K562 (cell line): ENCODE results near the gene CHD8. TPM values are rescaled to one million over a fixed set of nuclear protein-coding genes. Genes with fewer than 3 reads are reported as not detected.

Experiments
- ATAC-seq: fragments of 200-7000 bp; cut with Tn5 transposase; 3 replicates; pipeline ENCODE4 v1.9.1; 2020; ENCODE audit warnings: moderate library complexity
- BruUV-seq: library from RNA; stranded (reverse); fragments of 400-500 nt; replicated peaks from 2 replicates; lab custom pipeline; 2021; lab: Mats Ljungman, UMichigan
- CTCF ChIA-PET: fragments of 300-600 bp; formaldehyde crosslinking; extraction: SDS; loops from one replicate; lab custom pipeline; 2021; ENCODE audit warnings: low intra/inter-chr PET ratio; lab: Yijun Ruan, JAX
- POLR2A ChIA-PET: fragments of 300-600, 350-650 bp; sonication (Branson Sonifier 250); formaldehyde crosslinking; extraction: SDS; loops from one replicate; lab custom pipeline; 2021; ENCODE audit warnings: antibody characterized with exemption, inconsistent platforms; lab: Yijun Ruan, JAX
- DNase-seq, 4 experiments: peaks; one replicate each; pipeline versions ENCODE4 v3.0.0 to v3.0.0-alpha.2; 2011 to 2018; ENCODE audit warnings: low spot score in 3 of 4, mixed read lengths in 3 of 4; ENCODE audit errors: extremely low read depth in 1 of 4
- FAIRE-seq: peaks from 2 replicates; lab custom pipeline; 2011; peaks lifted over from hg19 to GRCh38; lab: Jason Lieb, UNC
- H2AFZ ChIP-seq: 2 replicates; pipeline ENCODE4 v1.6.0; 2011; ENCODE audit warnings: low read depth, low read length, control low read depth, inconsistent platforms
- H3K27ac ChIP-seq: fragments of 200-600 bp; 3 replicates; pipeline ENCODE4 v1.8.0; 2011; ENCODE audit warnings: low read depth, mild to moderate bottlenecking, control low read depth, inconsistent platforms, low read length, moderate library complexity, mixed read lengths; ENCODE audit errors: extremely low read depth
- H3K27me3 ChIP-seq, 2 experiments: fragments of 300-600 bp in 1 of 2; 2 replicates in 1 of 2; 3 replicates in 1 of 2; pipeline versions ENCODE4 v1.6.0 to v1.8.0; 2011; ENCODE audit warnings: inconsistent platforms in 2 of 2, low read length in 2 of 2, mild to moderate bottlenecking in 1 of 2, mixed read lengths in 1 of 2, moderate library complexity in 1 of 2; ENCODE audit not compliant: control insufficient read depth in 2 of 2, insufficient read depth in 2 of 2
- H3K36me3 ChIP-seq: fragments of 300-600 bp; 3 replicates; pipeline ENCODE4 v1.8.0; 2011; ENCODE audit warnings: mild to moderate bottlenecking, low read length, inconsistent platforms; ENCODE audit not compliant: control insufficient read depth, insufficient read depth
- H3K4me1 ChIP-seq, 2 experiments: fragments of 200-600 bp in 1 of 2; replicated peaks in 1 of 2; 2 replicates in 1 of 2; 3 replicates in 1 of 2; pipeline versions ENCODE4 v1.5.1 to v1.8.0; 2011; ENCODE audit warnings: inconsistent platforms in 2 of 2, low read length in 2 of 2, mild to moderate bottlenecking in 1 of 2, mixed read lengths in 1 of 2, moderate library complexity in 1 of 2; ENCODE audit not compliant: control insufficient read depth in 2 of 2, insufficient read depth in 2 of 2
- H3K4me2 ChIP-seq: 2 replicates; pipeline ENCODE4 v1.6.1; 2011; ENCODE audit warnings: low read length, control low read depth, inconsistent platforms, mixed read lengths; ENCODE audit not compliant: insufficient read depth
- H3K4me3 ChIP-seq: fragments of 200-600 bp; sonication (generic), shearing (Covaris generic); 2 replicates; pipeline ENCODE4 v1.5.1; 2016; ENCODE audit warnings: control low read depth, inconsistent platforms
- H3K79me2 ChIP-seq: fragments of 200-600 bp; 3 replicates; pipeline ENCODE4 v1.8.0; 2011; ENCODE audit warnings: low read length, inconsistent platforms; ENCODE audit not compliant: control insufficient read depth, insufficient read depth
- H3K9ac ChIP-seq, 2 experiments: 2 replicates each; pipeline versions ENCODE4 v1.6.0 to v1.6.1; 2011; ENCODE audit warnings: low read depth in 2 of 2, low read length in 2 of 2, control low read depth in 1 of 2, inconsistent platforms in 1 of 2, mild to moderate bottlenecking in 1 of 2, mixed read lengths in 1 of 2; ENCODE audit not compliant: insufficient read depth in 1 of 2
- H3K9me1 ChIP-seq: one replicate; pipeline ENCODE4 v1.6.0; 2011; ENCODE audit warnings: inconsistent platforms, mild to moderate bottlenecking, low read length, moderate library complexity; ENCODE audit not compliant: control insufficient read depth, insufficient read depth
- H3K9me3 ChIP-seq: replicated peaks from 2 replicates; pipeline ENCODE4 v1.5.1; 2011; ENCODE audit warnings: low read depth, low read length, inconsistent platforms; ENCODE audit not compliant: control insufficient read depth, insufficient read depth
- H4K20me1 ChIP-seq: replicated peaks from 2 replicates; pipeline ENCODE4 v1.6.1; 2011; ENCODE audit warnings: low read length, inconsistent platforms, mixed read lengths; ENCODE audit not compliant: control insufficient read depth, insufficient read depth
- CSDE1 ChIP-seq, 2 experiments: fragments of 450-650 bp; IDR thresholded peaks; 2 replicates each; pipeline ENCODE4 v1.6.1; 2016; ENCODE audit warnings: mild to moderate bottlenecking in 1 of 2
- EHMT2 ChIP-seq: fragments of 450-650 bp; IDR thresholded peaks from 2 replicates; pipeline ENCODE4 v1.6.1; 2018; ENCODE audit warnings: antibody characterized with exemption
- EP400 ChIP-seq: fragments of 450-650 bp; IDR thresholded peaks from 2 replicates; pipeline ENCODE4 v1.6.1; 2017; ENCODE audit warnings: antibody characterized with exemption, mild to moderate bottlenecking, moderate library complexity
- GABPB1 ChIP-seq: sonication (generic); formaldehyde crosslinking; IDR thresholded peaks from 2 replicates; pipeline ENCODE4 v1.8.0; 2022; ENCODE audit warnings: mild to moderate bottlenecking, missing genetic modification reagents
- GATAD2A ChIP-seq: fragments of 450-650 bp; IDR thresholded peaks from 2 replicates; pipeline ENCODE4 v1.6.1; 2017
- HBP1 ChIP-seq: fragments of 450-650 bp; formaldehyde crosslinking; IDR thresholded peaks from 2 replicates; pipeline ENCODE4 v1.4.0; 2022; ENCODE audit warnings: missing genetic modification characterization
- MBD1 ChIP-seq: fragments of 250-450 bp; sonication (Bioruptor Pico); IDR thresholded peaks from 2 replicates; pipeline ENCODE4 v1.8.0; 2022; ENCODE audit warnings: inconsistent platforms
- MTA1 ChIP-seq: fragments of 450-650 bp; IDR thresholded peaks from 2 replicates; pipeline ENCODE4 v1.6.1; 2017; ENCODE audit warnings: borderline replicate concordance
- NCOA4 ChIP-seq: fragments of 450-650 bp; IDR thresholded peaks from 2 replicates; pipeline ENCODE4 v1.6.1; 2018; ENCODE audit warnings: mild to moderate bottlenecking; ENCODE audit not compliant: partially characterized antibody
- NONO ChIP-seq, 2 experiments: fragments of 200-400 bp in 1 of 2; fragments of 450-650 bp in 1 of 2; formaldehyde crosslinking in 1 of 2; IDR thresholded peaks; 2 replicates each; pipeline ENCODE4 v1.6.1; 2017; ENCODE audit warnings: low read depth in 2 of 2, mild to moderate bottlenecking in 2 of 2, moderate library complexity in 2 of 2, low read length in 1 of 2
- PBX2 ChIP-seq, 2 experiments: IDR thresholded peaks in 1 of 2; conservative IDR thresholded peaks in 1 of 2; 2 replicates each; pipeline ENCODE4 v1.6.1; 2016; ENCODE audit warnings: low read depth in 2 of 2, mild to moderate bottlenecking in 1 of 2, missing compliant biosample characterization in 1 of 2, missing genetic modification characterization in 1 of 2, moderate library complexity in 1 of 2
- SNRNP70 ChIP-seq: fragments of 200-400 bp; formaldehyde crosslinking; optimal IDR thresholded peaks from 2 replicates; pipeline ENCODE3; 2017; ENCODE audit warnings: low read depth, low read length
- TCF3 ChIP-seq: sonication (generic); formaldehyde crosslinking; IDR thresholded peaks from 2 replicates; pipeline ENCODE4 v1.4.0; 2020; ENCODE audit warnings: mild to moderate bottlenecking, missing genetic modification reagents
- TFAM ChIP-seq: fragments of 250-450 bp; sonication (Bioruptor Pico); conservative IDR thresholded peaks from 2 replicates; pipeline ENCODE4 v1.5.0; 2021; ENCODE audit warnings: mild to moderate bottlenecking, moderate library complexity
- ZFP1 ChIP-seq: fragments of 450-650 bp; formaldehyde crosslinking; IDR thresholded peaks from 2 replicates; pipeline ENCODE4 v1.4.0; 2020; ENCODE audit warnings: mild to moderate bottlenecking, mixed read lengths
- ZNF184 ChIP-seq: sonication (generic); formaldehyde crosslinking; IDR thresholded peaks from 2 replicates; pipeline ENCODE4 v1.5.0; 2020; ENCODE audit warnings: missing genetic modification reagents
- ZNF282 ChIP-seq: sonication (generic); formaldehyde crosslinking; IDR thresholded peaks from 2 replicates; pipeline ENCODE4 v1.8.1; 2023; ENCODE audit warnings: missing genetic modification reagents
- WGBS: fragments of 100-300 bp; shearing (Covaris generic); methylation state at CpG from one replicate; pipeline ENCODE4 v1.1.6; 2016; ENCODE audit warnings: low coverage, mixed read lengths; ENCODE audit not compliant: insufficient coverage; ENCODE audit errors: missing lambda C conversion rate; 5-methylcytosine and 5-hydroxymethylcytosine counted together
- in situ Hi-C: fragments of 300-500 bp; cut with MboI; formaldehyde crosslinking; loops from 4 replicates; pipeline ENCODE4 v1.15.0; 2018; ENCODE audit warnings: inconsistent platforms, mixed read lengths
- intact Hi-C: fragments of 100-400 bp; cut with micrococcal nuclease; formaldehyde crosslinking; loops from 2 replicates; pipeline ENCODE4 v1.14.2; 2022
- polyA plus RNA-seq, 8 experiments: library from polyadenylated mRNA; depleted of rRNA in 4 of 8; stranded (reverse) in 5 of 8; unstranded in 3 of 8; fragments of >200 nt; fragmentation: Nextera tagmentation in 2 of 8; fragmentation: Illumina TruSeq in 1 of 8; extraction: Ambion mirVana in 2 of 8; extraction: Trizol in 1 of 8; gene quantifications; 2 replicates each; pipeline versions ENCODE4 v1.2.1 to v1.2.3, GENCODE V29; 2011 to 2014; ENCODE audit warnings: inconsistent platforms in 1 of 8, missing spikeins in 1 of 8
- total RNA-seq, 7 experiments: library from RNA; depleted of rRNA in 6 of 7; stranded (reverse); fragments of >200 nt in 6 of 7; fragmentation: Illumina TruSeq in 2 of 7; extraction: Trizol in 2 of 7; gene quantifications; 2 replicates each; pipeline versions ENCODE4 v1.2.1 to v1.2.3, GENCODE V29; 2011 to 2021; ENCODE audit warnings: low replicate concordance in 1 of 7

Gene CHD8
- total and polyA plus RNA-seq, 9 of the 15 experiments (the other 6 are each of a cell fraction or from before 2014, with no cell fraction given), result 11.1 to 51.2 (median 32.8) TPM

GRCh38 chr14:21383848-21384493 is 72.0 kb downstream of the CHD8 start, which contains the start of gene SUPT16H:
Gene SUPT16H, minus strand, starts transcription at chr14:21384019. Its CDS starts 92 bp downstream, at chr14:21383927.
- Histone ChIP-seq H3K4me3 (peak within 1 kb of the TSS; percentile 74), H3K27ac (peak within 1 kb of the TSS; percentile 90), H3K9ac (peak within 1 kb of the TSS; percentile 95 to 100), H2AFZ (peak within 1 kb of the TSS; percentile 88), H3K4me2 (peak within 1 kb of the TSS; percentile 99), H3K79me2 (peaks cover 60% of the 10 kb centered on the region), H3K4me1 (peaks cover 5 to 16% of the 10 kb centered on the region in 2 experiments; a peak in 3 of 5 replicates), H3K9me1 (no peaks in the 10 kb centered on the region), H3K27me3 (no peaks in the 10 kb centered on the region), H4K20me1 (0 out of 2 replicates have a peak, but pooled peaks cover 10% of the 10 kb centered on the region), H3K36me3 (peaks cover 59% of the 10 kb centered on the region; the same call in 2 of the 3 replicates), H3K9me3 (no peaks in the 10 kb centered on the region)
- no TSS peak for BruUV-seq
- DNase-seq, result peak; percentile 82 to 96 (median 84)
- ChIA-PET POLR2A (interaction anchor here (0.7 to 1.6 kb wide), 11 partner anchors 9 to 144 kb away, joined by 3 to 6 read pairs (median 4); partner anchors contain the start of genes CHD8 and METTL3), CTCF (no interaction called here)
- peak; percentile 96 for ATAC-seq
- intact Hi-C loops, result loop anchor here (5.0 kb wide), 1 partner anchor 117 kb away; the partner anchor contains the start of gene HNRNPC
- WGBS, result 0% methylated on average over 28 of the region's 54 CpGs
- FAIRE-seq, result peak; percentile 95
- in situ Hi-C loops, result no loop called here
- TF ChIP-seq NONO (IDR thresholded peaks at IDR 0.05; ENCODE audit: low read depth in 2 of 2, low read length in 1 of 2) (no peak), HBP1 (no peak), EHMT2 (no peak), EP400 (peak; percentile 92), NCOA4 (no peak), ZNF184 (CRISPR knock-in tag) (no peak), GATAD2A (no peak), SNRNP70 (no peak), MBD1 (CRISPR knock-in tag) (no peak), CSDE1 (IDR thresholded peaks at IDR 0.05) (no peak), ZNF282 (no peak), PBX2 (CRISPR knock-in tag; IDR thresholded peaks at IDR 0.05; ENCODE audit: low read depth) (no peak), PBX2 (tag; conservative IDR thresholded peaks at IDR 0.05; ENCODE audit: low read depth) (no peak), GABPB1 (peak; percentile 92), TFAM (CRISPR knock-in tag) (no peak), MTA1 (no peak), ZFP1 (CRISPR knock-in tag) (no peak), TCF3 (CRISPR knock-in tag) (no peak)
